Parathyroid adenoma (tissue), 2 donors: ENCODE data around the gene LRP11.

Source experiments
- H2AFZ ChIP-seq: fragments of 300-600 bp; sonication (generic); one replicate; pipeline ENCODE4 v1.7.0; 2017; ENCODE audit warnings: antibody characterized with exemption, mild to moderate bottlenecking
- H3K27ac ChIP-seq: fragments of 300-600 bp; sonication (generic); one replicate; pipeline ENCODE4 v1.7.0; 2017
- H3K27me3 ChIP-seq: fragments of 300-600 bp; sonication (generic); one replicate; pipeline ENCODE4 v1.7.0; 2017; ENCODE audit warnings: low read length; ENCODE audit not compliant: control insufficient read depth, insufficient read depth
- H3K36me3 ChIP-seq: fragments of 300-600 bp; sonication (generic); one replicate; pipeline ENCODE4 v1.7.0; 2017; ENCODE audit warnings: low read length; ENCODE audit not compliant: control insufficient read depth, insufficient read depth
- H3K4me1 ChIP-seq: fragments of 300-600 bp; sonication (generic); one replicate; pipeline ENCODE4 v1.7.0; 2017; ENCODE audit warnings: control low read depth
- H3K4me2 ChIP-seq: fragments of 300-600 bp; sonication (generic); one replicate; pipeline ENCODE4 v1.7.0; 2017; ENCODE audit warnings: low read length
- H3K4me3 ChIP-seq: fragments of 300-600 bp; sonication (generic); one replicate; pipeline ENCODE4 v1.7.0; 2017; ENCODE audit warnings: low read depth, low read length
- H3K79me2 ChIP-seq: fragments of 300-600 bp; sonication (generic); one replicate; pipeline ENCODE4 v1.7.0; 2017; ENCODE audit warnings: control low read depth
- H3K9ac ChIP-seq: fragments of 300-600 bp; sonication (generic); one replicate; pipeline ENCODE4 v1.7.0; 2017; ENCODE audit warnings: mild to moderate bottlenecking
- H3K9me3 ChIP-seq: fragments of 300-600 bp; sonication (generic); one replicate; pipeline ENCODE4 v1.7.0; 2017; ENCODE audit warnings: low read length; ENCODE audit not compliant: control insufficient read depth
- TF ChIP-seq, protein P1 (sequence below): fragments of 300-600 bp; sonication (generic); IDR thresholded peaks from one replicate; pipeline ENCODE4 v1.7.0; 2017; ENCODE audit warnings: antibody characterized with exemption, mild to moderate bottlenecking
- donor health status: primary hyperparathyroidism.

Gene LRP11

DNA sequence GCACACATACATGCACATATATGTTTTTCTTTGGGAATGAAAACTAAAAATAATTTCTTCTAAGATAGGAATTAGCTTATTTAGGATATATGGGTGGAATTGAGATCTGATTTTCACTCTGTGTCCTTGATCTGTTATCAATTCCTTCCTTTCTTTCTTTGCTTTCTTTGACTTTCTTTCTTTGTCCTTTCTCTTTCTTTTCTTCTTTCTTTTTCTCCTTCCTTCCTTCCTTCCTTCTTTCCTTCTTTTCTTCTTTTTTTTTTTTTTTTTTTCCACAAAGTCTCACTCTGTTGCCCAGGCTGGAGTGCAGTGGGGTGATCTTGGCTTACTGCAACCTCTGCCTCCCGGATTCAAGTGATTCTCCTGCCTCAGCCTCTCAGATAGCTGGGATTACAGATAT lies 86.5 kb downstream of the LRP11 start:
- Histone ChIP-seq H3K4me1 (no peaks in the 10 kb centered on the region), H3K4me2 (no peak overlapping the region), H3K79me2 (no peaks in the 10 kb centered on the region), H3K9ac (no peak overlapping the region), H2AFZ (no peak overlapping the region), H3K36me3 (no peaks in the 10 kb centered on the region), H3K27me3 (no peaks in the 10 kb centered on the region), H3K27ac (no peak overlapping the region), H3K4me3 (no peak overlapping the region), H3K9me3 (no peaks in the 10 kb centered on the region)
- TF ChIP-seq, protein P1, sequence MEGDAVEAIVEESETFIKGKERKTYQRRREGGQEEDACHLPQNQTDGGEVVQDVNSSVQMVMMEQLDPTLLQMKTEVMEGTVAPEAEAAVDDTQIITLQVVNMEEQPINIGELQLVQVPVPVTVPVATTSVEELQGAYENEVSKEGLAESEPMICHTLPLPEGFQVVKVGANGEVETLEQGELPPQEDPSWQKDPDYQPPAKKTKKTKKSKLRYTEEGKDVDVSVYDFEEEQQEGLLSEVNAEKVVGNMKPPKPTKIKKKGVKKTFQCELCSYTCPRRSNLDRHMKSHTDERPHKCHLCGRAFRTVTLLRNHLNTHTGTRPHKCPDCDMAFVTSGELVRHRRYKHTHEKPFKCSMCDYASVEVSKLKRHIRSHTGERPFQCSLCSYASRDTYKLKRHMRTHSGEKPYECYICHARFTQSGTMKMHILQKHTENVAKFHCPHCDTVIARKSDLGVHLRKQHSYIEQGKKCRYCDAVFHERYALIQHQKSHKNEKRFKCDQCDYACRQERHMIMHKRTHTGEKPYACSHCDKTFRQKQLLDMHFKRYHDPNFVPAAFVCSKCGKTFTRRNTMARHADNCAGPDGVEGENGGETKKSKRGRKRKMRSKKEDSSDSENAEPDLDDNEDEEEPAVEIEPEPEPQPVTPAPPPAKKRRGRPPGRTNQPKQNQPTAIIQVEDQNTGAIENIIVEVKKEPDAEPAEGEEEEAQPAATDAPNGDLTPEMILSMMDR: no peak

DNA sequence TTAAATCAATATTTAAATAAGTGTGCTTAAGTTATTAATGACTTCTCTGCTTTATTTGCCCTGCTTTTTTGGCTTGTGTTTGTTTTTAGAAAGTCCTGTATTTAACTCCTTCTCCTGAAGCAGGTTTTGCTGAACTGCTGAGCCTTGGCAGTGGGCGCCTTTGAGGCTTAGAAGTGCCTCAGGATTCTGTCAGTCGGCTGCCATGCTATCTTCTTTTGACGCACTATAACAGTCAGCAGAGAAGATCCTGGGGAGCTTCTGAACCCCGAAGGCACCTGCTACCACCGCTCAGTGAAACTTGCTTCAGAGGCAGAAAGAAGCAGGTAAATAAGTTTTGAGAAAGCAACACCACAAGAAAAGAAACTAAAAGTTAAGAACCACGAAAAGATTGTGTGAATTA lies 92.2 kb downstream of the LRP11 start:
- no peaks in the 10 kb centered on the region for H3K4me1 ChIP-seq
- H3K9ac ChIP-seq: no peak overlapping the region
- no peaks in the 10 kb centered on the region for H3K27me3 ChIP-seq
- H3K36me3 ChIP-seq: no peaks in the 10 kb centered on the region
- TF ChIP-seq, protein P1: no peak
- no peak overlapping the region for H3K4me2 ChIP-seq
- peaks cover 5% of the 10 kb centered on the region for H3K79me2 ChIP-seq
- H3K4me3 ChIP-seq: no peak overlapping the region
- no peak overlapping the region for H2AFZ ChIP-seq
- H3K27ac ChIP-seq: no peak overlapping the region
- H3K9me3 ChIP-seq: no peaks in the 10 kb centered on the region

DNA sequence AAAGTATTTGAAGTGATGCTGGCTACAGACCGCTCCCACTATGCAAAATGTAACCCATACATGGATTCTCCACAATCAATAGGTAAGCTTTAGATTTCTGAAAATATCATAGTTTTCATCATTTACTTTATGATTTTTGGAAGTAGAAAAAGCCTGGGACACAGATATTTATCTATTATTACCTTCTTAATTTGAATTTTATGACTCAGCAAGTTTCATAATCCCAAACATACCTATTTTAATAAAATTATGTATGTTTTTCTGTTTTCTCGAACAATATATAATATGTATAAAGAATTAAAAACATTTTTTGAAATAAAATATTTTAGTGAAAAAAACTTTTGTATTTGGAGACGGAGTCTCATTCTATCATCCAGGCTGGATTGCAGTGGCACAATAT lies 93.0 kb downstream of the LRP11 start:
- Histone ChIP-seq H2AFZ (no peak overlapping the region), H3K4me3 (no peak overlapping the region), H3K27ac (no peak overlapping the region), H3K36me3 (no peaks in the 10 kb centered on the region), H3K4me2 (no peak overlapping the region), H3K27me3 (no peaks in the 10 kb centered on the region), H3K9ac (no peak overlapping the region), H3K79me2 (peaks cover 9% of the 10 kb centered on the region), H3K4me1 (no peaks in the 10 kb centered on the region), H3K9me3 (no peaks in the 10 kb centered on the region)
- TF ChIP-seq, protein P1: no peak

DNA sequence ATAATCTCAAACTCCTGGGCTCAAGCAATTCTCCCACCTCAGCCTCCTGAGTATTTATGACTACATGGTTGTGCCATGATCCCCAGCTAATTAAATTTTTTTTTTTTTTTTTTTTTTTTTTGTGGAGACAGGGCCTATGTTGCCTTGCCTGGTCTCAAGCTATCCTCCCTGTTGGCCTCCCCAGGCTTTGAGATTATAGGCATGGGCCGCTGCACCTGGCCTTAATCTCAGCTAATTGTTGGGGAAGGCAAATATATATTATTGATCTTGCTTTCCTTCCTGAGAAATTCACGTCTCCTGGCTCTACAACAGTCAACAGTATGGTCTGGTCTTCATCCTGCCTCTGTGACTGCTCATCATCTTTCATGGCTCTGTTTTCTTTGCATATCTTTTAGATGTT lies 94.5 kb downstream of the LRP11 start:
- Histone ChIP-seq H3K4me1 (no peaks in the 10 kb centered on the region), H3K27me3 (no peaks in the 10 kb centered on the region), H3K9ac (no peak overlapping the region), H2AFZ (no peak overlapping the region), H3K4me2 (no peak overlapping the region), H3K9me3 (no peaks in the 10 kb centered on the region), H3K79me2 (peaks cover 9% of the 10 kb centered on the region), H3K4me3 (no peak overlapping the region), H3K27ac (no peak overlapping the region), H3K36me3 (no peaks in the 10 kb centered on the region)
- TF ChIP-seq, protein P1: no peak
